Measurements from ENCODE around the gene KCTD18.

Gene KCTD18

GRCh38 chr2:200443376-200443775 is 66.5 kb downstream of the KCTD18 start:
- no peaks in the 10 kb centered on the region for H3K9me2 ChIP-seq (replicated peaks; ENCODE audit: control insufficient read depth, low read length)
- H3K27ac ChIP-seq (ENCODE audit: low read depth, low read length): no peak overlapping the region
- H3K36me3 ChIP-seq (ENCODE audit: control insufficient read depth, low read length): no peaks in the 10 kb centered on the region

GRCh38 chr2:200442471-200442870 is 67.4 kb downstream of the KCTD18 start:
- H3F3A ChIP-seq (ENCODE audit: control insufficient read depth, insufficient read depth): no peaks in the 10 kb centered on the region
- H3K4me3 ChIP-seq (ENCODE audit: low read length): no peak overlapping the region
- no peaks in the 10 kb centered on the region for H3K79me2 ChIP-seq (ENCODE audit: control insufficient read depth, low read length)
- H3K9me2 ChIP-seq (replicated peaks; ENCODE audit: control insufficient read depth, low read length): no peaks in the 10 kb centered on the region
- TF ChIP-seq EZH2phosphoT487 (IDR thresholded peaks at IDR 0.05; ENCODE audit: borderline replicate concordance, low read length): no peak
- TF ChIP-seq, protein P1, sequence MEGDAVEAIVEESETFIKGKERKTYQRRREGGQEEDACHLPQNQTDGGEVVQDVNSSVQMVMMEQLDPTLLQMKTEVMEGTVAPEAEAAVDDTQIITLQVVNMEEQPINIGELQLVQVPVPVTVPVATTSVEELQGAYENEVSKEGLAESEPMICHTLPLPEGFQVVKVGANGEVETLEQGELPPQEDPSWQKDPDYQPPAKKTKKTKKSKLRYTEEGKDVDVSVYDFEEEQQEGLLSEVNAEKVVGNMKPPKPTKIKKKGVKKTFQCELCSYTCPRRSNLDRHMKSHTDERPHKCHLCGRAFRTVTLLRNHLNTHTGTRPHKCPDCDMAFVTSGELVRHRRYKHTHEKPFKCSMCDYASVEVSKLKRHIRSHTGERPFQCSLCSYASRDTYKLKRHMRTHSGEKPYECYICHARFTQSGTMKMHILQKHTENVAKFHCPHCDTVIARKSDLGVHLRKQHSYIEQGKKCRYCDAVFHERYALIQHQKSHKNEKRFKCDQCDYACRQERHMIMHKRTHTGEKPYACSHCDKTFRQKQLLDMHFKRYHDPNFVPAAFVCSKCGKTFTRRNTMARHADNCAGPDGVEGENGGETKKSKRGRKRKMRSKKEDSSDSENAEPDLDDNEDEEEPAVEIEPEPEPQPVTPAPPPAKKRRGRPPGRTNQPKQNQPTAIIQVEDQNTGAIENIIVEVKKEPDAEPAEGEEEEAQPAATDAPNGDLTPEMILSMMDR (IDR thresholded peaks at IDR 0.05; ENCODE audit: low read depth, low read length, poor library complexity, severe bottlenecking): no peak
- H4K20me1 ChIP-seq (ENCODE audit: control insufficient read depth, insufficient read depth, low read depth, low read length): no peaks in the 10 kb centered on the region
- no peak overlapping the region for H3K27ac ChIP-seq (ENCODE audit: low read depth, low read length)
- H3K4me2 ChIP-seq (ENCODE audit: low read length): no peak overlapping the region
- no peaks in the 10 kb centered on the region for H3K9me3 ChIP-seq (ENCODE audit: control insufficient read depth, insufficient read depth, low read length)
- H3K27me3 ChIP-seq (ENCODE audit: control insufficient read depth, low read length): peaks cover 3% of the 10 kb centered on the region
- no peaks in the 10 kb centered on the region for H3K36me3 ChIP-seq (ENCODE audit: control insufficient read depth, low read length)
- H3K4me1 ChIP-seq (ENCODE audit: control insufficient read depth, low read length): no peaks in the 10 kb centered on the region

More at GRCh38 chr2:200443376-200443775, 66.5 kb downstream of the KCTD18 start:
- Histone ChIP-seq H3K4me3 (ENCODE audit: low read length) (no peak overlapping the region), H4K20me1 (ENCODE audit: control insufficient read depth, insufficient read depth, low read depth, low read length) (no peaks in the 10 kb centered on the region), H3K4me2 (ENCODE audit: low read length) (no peak overlapping the region), H3K4me1 (ENCODE audit: control insufficient read depth, low read length) (no peaks in the 10 kb centered on the region), H3K79me2 (ENCODE audit: control insufficient read depth, low read length) (no peaks in the 10 kb centered on the region), H3K27me3 (ENCODE audit: control insufficient read depth, low read length) (peaks cover 5% of the 10 kb centered on the region), H3K9me3 (ENCODE audit: control insufficient read depth, insufficient read depth, low read length) (no peaks in the 10 kb centered on the region), H3F3A (ENCODE audit: control insufficient read depth, insufficient read depth) (no peaks in the 10 kb centered on the region)
- TF ChIP-seq, protein P1 (IDR thresholded peaks at IDR 0.05; ENCODE audit: low read depth, low read length, poor library complexity, severe bottlenecking): no peak
- no peak for TF ChIP-seq EZH2phosphoT487 (IDR thresholded peaks at IDR 0.05; ENCODE audit: borderline replicate concordance, low read length)

DNA sequence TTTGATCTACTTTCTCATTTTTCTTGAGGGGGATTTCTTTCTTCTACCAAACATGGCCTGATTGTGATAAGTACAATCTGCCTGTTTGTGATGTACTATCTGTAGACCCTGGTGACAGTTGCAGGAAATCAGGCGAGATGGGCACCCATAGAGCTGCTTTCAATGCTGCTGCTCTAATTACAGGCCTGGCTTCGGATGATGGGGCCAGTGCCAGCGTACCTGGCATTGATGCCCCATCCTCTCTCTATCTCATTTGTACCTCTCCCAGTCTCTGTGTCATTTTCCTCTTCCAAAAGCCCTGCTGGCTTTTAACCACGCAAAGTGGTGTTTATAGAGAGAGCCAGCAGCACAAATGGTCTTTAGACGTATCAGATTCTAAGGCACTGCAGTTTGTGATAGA is 69.9 kb downstream of the KCTD18 start:
- H3F3A ChIP-seq (ENCODE audit: control insufficient read depth, insufficient read depth): no peaks in the 10 kb centered on the region
- H3K79me2 ChIP-seq (ENCODE audit: control insufficient read depth, low read length): no peaks in the 10 kb centered on the region
- no peak overlapping the region for H3K4me3 ChIP-seq (ENCODE audit: low read length)
- H3K27me3 ChIP-seq (ENCODE audit: control insufficient read depth, low read length): peaks cover 3% of the 10 kb centered on the region
- no peak overlapping the region for H3K27ac ChIP-seq (ENCODE audit: low read depth, low read length)
- H3K36me3 ChIP-seq (ENCODE audit: control insufficient read depth, low read length): no peaks in the 10 kb centered on the region
- no peaks in the 10 kb centered on the region for H3K4me1 ChIP-seq (ENCODE audit: control insufficient read depth, low read length)
- no peaks in the 10 kb centered on the region for H3K9me3 ChIP-seq (ENCODE audit: control insufficient read depth, insufficient read depth, low read length)
- H4K20me1 ChIP-seq (ENCODE audit: control insufficient read depth, insufficient read depth, low read depth, low read length): no peaks in the 10 kb centered on the region
- H3K9me2 ChIP-seq (replicated peaks; ENCODE audit: control insufficient read depth, low read length): no peaks in the 10 kb centered on the region
- TF ChIP-seq, protein P1 (IDR thresholded peaks at IDR 0.05; ENCODE audit: low read depth, low read length, poor library complexity, severe bottlenecking): no peak
- TF ChIP-seq EZH2phosphoT487 (IDR thresholded peaks at IDR 0.05; ENCODE audit: borderline replicate concordance, low read length): no peak
- H3K4me2 ChIP-seq (ENCODE audit: low read length): no peak overlapping the region

All from DOHH2 (cell line).